Smooth muscle cell (in vitro differentiated cells): ENCODE measurements around the gene FOXK2. TPM values are rescaled to one million over a fixed set of nuclear protein-coding genes. Genes with fewer than 3 reads are reported as not detected.

Experiments
- DNase-seq: peaks from one replicate; lab custom pipeline; 2025; ENCODE audit not compliant: unreplicated experiment; lab: John Stamatoyannopoulos, UW
- H2AFZ ChIP-seq: fragments of 200-600 bp; sonication (generic); 2 replicates; pipeline ENCODE4 v1.6.0; 2016; ENCODE audit warnings: antibody characterized with exemption, low read depth, mild to moderate bottlenecking
- H3F3A ChIP-seq: fragments of 200-600 bp; sonication (generic); 2 replicates; pipeline ENCODE4 v1.6.0; 2017; ENCODE audit warnings: antibody characterized with exemption, low read depth
- H3K27ac ChIP-seq: fragments of 200-600 bp; sonication (generic); 2 replicates; pipeline ENCODE4 v1.5.1; 2016; ENCODE audit warnings: low read depth, mild to moderate bottlenecking
- H3K27me3 ChIP-seq: fragments of 200-600 bp; sonication (generic); 2 replicates; pipeline ENCODE4 v1.6.1; 2016; ENCODE audit warnings: low read depth, mild to moderate bottlenecking
- H3K36me3 ChIP-seq: fragments of 200-600 bp; sonication (generic); 2 replicates; pipeline ENCODE4 v1.5.1; 2016; ENCODE audit warnings: low read depth
- H3K4me1 ChIP-seq: fragments of 200-600 bp; sonication (generic); 2 replicates; pipeline ENCODE4 v1.5.1; 2016; ENCODE audit warnings: low read depth
- H3K4me2 ChIP-seq: fragments of 200-600 bp; sonication (generic); 2 replicates; pipeline ENCODE4 v1.6.0; 2016; ENCODE audit warnings: mild to moderate bottlenecking
- H3K4me3 ChIP-seq: fragments of 200-600 bp; sonication (generic); 2 replicates; pipeline ENCODE4 v1.5.1; 2016; ENCODE audit warnings: mild to moderate bottlenecking
- H3K79me2 ChIP-seq: fragments of 200-600 bp; sonication (generic); 2 replicates; pipeline ENCODE4 v1.6.0; 2016; ENCODE audit warnings: low read depth, mild to moderate bottlenecking
- H3K9ac ChIP-seq: fragments of 200-600 bp; sonication (generic); 2 replicates; pipeline ENCODE4 v1.6.0; 2016; ENCODE audit warnings: low read depth
- H3K9me3 ChIP-seq: fragments of 200-600 bp; sonication (generic); replicated peaks from 2 replicates; pipeline ENCODE4 v1.5.1; 2016; ENCODE audit warnings: low read depth
- H4K20me1 ChIP-seq: fragments of 200-600 bp; sonication (generic); 2 replicates; pipeline ENCODE4 v1.6.0; 2016; ENCODE audit warnings: low read depth
- WGBS: methylation state at CpG from one replicate; pipeline ENCODE4 v1.1.7; 2016; ENCODE audit warnings: low lambda C conversion rate; 5-methylcytosine and 5-hydroxymethylcytosine counted together
- polyA plus RNA-seq: library from polyadenylated mRNA; unstranded; fragments of >200 nt; fragmentation: Nextera tagmentation; extraction: Ambion mirVana; gene quantifications from 2 replicates; pipeline ENCODE4 v1.2.1, GENCODE V29; 2016
- total RNA-seq: library from RNA; depleted of rRNA; stranded (reverse); fragments of >200 nt; gene quantifications from 2 replicates; pipeline ENCODE4 v1.2.3, GENCODE V29; 2014
- TF ChIP-seq, protein P1 (sequence below): fragments of 200-600 bp; sonication (generic); IDR thresholded peaks from 2 replicates; pipeline ENCODE4 v1.5.1; 2017; ENCODE audit warnings: borderline replicate concordance, mild to moderate bottlenecking, antibody characterized with exemption; ENCODE audit not compliant: insufficient read depth, poor library complexity, severe bottlenecking

The FOXK2 gene
- total and polyA plus RNA-seq, 2 experiments from 2014 or later = 25.9 to 27.1 TPM

DNA sequence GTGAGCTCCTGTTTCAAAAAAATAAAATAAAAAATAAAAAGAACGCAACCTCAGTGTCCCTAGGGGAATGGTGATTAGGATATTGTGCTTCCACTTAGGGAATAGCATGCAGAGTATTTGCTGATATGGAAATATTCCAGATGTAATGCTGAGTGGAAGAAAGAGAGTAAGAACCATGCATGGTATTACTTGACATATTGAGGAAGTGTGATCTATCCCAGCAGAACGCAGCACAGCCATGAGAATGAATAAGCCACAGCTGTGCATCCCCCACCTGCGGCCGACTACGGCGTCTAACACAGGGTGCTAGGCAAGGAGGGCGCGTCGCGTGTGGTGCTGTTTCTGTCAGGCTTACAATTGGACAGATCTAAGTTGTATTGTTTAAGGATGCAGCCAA is 49.5 kb downstream of the FOXK2 start:
- Histone ChIP-seq H3K4me3 (no peak overlapping the region), H3F3A (no peaks in the 10 kb centered on the region), H2AFZ (no peak overlapping the region), H3K4me1 (no peaks in the 10 kb centered on the region), H3K27me3 (no peaks in the 10 kb centered on the region), H3K36me3 (peaks cover 19% of the 10 kb centered on the region), H3K9me3 (no peaks in the 10 kb centered on the region), H4K20me1 (peaks cover 89% of the 10 kb centered on the region), H3K79me2 (peaks cover 72% of the 10 kb centered on the region), H3K9ac (no peak overlapping the region), H3K4me2 (no peak overlapping the region), H3K27ac (no peak overlapping the region)
- no peak for DNase-seq
- TF ChIP-seq, protein P1, sequence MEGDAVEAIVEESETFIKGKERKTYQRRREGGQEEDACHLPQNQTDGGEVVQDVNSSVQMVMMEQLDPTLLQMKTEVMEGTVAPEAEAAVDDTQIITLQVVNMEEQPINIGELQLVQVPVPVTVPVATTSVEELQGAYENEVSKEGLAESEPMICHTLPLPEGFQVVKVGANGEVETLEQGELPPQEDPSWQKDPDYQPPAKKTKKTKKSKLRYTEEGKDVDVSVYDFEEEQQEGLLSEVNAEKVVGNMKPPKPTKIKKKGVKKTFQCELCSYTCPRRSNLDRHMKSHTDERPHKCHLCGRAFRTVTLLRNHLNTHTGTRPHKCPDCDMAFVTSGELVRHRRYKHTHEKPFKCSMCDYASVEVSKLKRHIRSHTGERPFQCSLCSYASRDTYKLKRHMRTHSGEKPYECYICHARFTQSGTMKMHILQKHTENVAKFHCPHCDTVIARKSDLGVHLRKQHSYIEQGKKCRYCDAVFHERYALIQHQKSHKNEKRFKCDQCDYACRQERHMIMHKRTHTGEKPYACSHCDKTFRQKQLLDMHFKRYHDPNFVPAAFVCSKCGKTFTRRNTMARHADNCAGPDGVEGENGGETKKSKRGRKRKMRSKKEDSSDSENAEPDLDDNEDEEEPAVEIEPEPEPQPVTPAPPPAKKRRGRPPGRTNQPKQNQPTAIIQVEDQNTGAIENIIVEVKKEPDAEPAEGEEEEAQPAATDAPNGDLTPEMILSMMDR = no peak
- WGBS = 95% methylated on average over 10 of the region's 10 CpGs

DNA sequence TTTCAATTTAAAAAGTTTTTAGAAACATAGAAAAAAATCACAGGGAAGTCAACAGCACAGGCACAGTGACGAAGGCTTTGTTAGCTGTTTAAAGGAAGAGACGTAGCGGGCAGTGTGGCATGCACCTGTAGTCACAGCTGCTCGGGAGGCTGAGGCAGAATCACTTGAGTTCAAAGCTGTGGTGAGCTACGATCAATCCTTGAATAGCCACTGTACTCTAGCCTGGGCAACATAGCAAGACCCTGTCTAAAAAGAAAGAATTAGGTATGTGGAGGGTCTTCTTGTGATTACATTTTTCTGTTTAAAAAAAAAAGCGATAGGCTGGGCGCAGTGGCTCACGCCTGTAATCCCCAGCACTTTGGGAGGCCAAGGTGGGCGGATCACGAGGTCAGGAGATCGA is 50.1 kb downstream of the FOXK2 start:
- Histone ChIP-seq H3K4me2 (no peak overlapping the region), H3K4me1 (no peaks in the 10 kb centered on the region), H3K79me2 (peaks cover 66% of the 10 kb centered on the region), H3K36me3 (peaks cover 19% of the 10 kb centered on the region), H3K27me3 (no peaks in the 10 kb centered on the region), H2AFZ (no peak overlapping the region), H3F3A (no peaks in the 10 kb centered on the region), H3K4me3 (no peak overlapping the region), H3K9me3 (no peaks in the 10 kb centered on the region), H3K27ac (no peak overlapping the region), H4K20me1 (peaks cover 86% of the 10 kb centered on the region), H3K9ac (no peak overlapping the region)
- TF ChIP-seq, protein P1 = no peak
- WGBS = 98% methylated on average over 11 of the region's 11 CpGs
- DNase-seq = no peak

DNA sequence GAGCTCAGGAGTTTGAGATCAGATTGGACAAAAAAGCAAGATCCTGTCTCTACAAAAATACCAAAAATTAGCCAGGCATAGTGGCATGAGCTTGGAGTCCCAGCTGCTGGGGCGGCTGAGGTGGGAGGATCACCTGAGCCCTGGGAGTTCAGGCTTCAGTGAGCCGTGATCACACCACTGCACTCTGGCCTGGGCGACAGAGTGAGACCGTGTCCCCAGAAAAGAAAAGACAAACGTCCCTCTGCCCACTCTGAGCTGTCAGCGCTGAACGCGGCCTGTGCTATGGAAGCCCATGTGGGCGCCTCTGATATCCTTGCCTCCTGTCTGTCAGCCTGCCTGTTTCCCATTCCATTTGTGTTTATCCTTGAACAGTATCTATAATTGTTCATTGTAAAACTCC is 50.7 kb downstream of the FOXK2 start:
- H3K4me1 ChIP-seq = no peaks in the 10 kb centered on the region
- H3K36me3 ChIP-seq = peaks cover 13% of the 10 kb centered on the region
- H3K4me3 ChIP-seq = no peak overlapping the region
- H3K27ac ChIP-seq = no peak overlapping the region
- no peaks in the 10 kb centered on the region for H3K9me3 ChIP-seq
- TF ChIP-seq, protein P1 = no peak
- DNase-seq = no peak
- H2AFZ ChIP-seq = no peak overlapping the region
- 100% methylated on average over 9 of the region's 9 CpGs for WGBS
- H3K4me2 ChIP-seq = no peak overlapping the region
- no peaks in the 10 kb centered on the region for H3K27me3 ChIP-seq
- peaks cover 80% of the 10 kb centered on the region for H4K20me1 ChIP-seq
- H3F3A ChIP-seq = no peaks in the 10 kb centered on the region
- no peak overlapping the region for H3K9ac ChIP-seq
- peaks cover 60% of the 10 kb centered on the region for H3K79me2 ChIP-seq

DNA sequence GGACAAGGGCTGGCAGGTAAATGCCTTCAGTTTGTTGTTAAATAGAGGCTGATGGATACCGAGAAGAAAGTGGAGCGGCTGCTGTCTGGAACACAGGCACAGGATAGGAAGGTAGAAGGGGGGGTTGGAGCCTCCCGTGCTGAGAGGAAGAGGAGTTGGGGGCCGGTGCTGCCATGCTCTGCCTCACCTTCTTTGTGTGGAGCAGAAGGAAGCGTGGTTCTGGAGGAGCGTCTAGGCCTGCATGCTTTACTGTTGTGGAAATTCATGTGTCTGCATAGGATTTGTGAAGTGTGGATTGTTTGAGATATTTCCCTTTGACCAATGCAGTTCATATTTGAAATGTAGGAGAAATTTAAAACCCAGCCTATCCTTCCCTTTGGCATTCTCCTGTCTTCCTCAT is 52.3 kb downstream of the FOXK2 start:
- no peak overlapping the region for H3K4me3 ChIP-seq
- WGBS = 100% methylated on average over 6 of the region's 6 CpGs

More for the DNA sequence above, 52.3 kb downstream of the FOXK2 start:
- H3F3A ChIP-seq = no peaks in the 10 kb centered on the region
- peaks cover 44% of the 10 kb centered on the region for H3K79me2 ChIP-seq
- H3K9ac ChIP-seq = no peak overlapping the region
- H3K27me3 ChIP-seq = no peaks in the 10 kb centered on the region
- TF ChIP-seq, protein P1 = no peak
- H3K27ac ChIP-seq = no peak overlapping the region
- no peaks in the 10 kb centered on the region for H3K9me3 ChIP-seq
- H3K36me3 ChIP-seq = peaks cover 10% of the 10 kb centered on the region
- no peak for DNase-seq
- no peak overlapping the region for H2AFZ ChIP-seq
- H3K4me1 ChIP-seq = no peaks in the 10 kb centered on the region
- H3K4me2 ChIP-seq = no peak overlapping the region
- peaks cover 70% of the 10 kb centered on the region for H4K20me1 ChIP-seq
